ENCODE results near the gene SLC22A23. TPM values are rescaled to one million over a fixed set of nuclear protein-coding genes. Genes with fewer than 3 reads are reported as not detected.

The SLC22A23 gene
- total RNA-seq, 4 donors from 2014 or later = 26.6 to 42.6 (median 37.6) TPM

DNA sequence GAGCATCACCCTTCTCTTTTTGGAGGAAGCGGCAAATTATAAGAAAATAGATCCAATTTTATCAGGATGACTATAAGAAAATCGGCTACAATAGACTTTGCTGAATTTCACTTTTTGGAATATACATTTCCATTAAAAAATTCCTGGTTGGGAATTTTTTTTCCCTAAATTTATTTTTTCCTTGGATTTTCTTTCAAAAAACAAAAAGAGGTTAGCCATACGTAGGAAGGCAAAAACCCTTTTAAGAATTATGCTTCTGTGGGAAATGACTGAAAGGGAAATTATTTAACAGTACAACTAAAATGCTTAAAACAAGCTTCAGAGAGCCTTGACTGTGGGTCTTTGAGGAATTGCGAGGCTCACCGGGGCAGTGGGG, 86.9 kb downstream of the SLC22A23 start:
- intact Hi-C loops (cut with DNase I) = no loop called here
- TF ChIP-seq POLR2A (IDR thresholded peaks at IDR 0.05) = no peak
- TF ChIP-seq, protein P1, sequence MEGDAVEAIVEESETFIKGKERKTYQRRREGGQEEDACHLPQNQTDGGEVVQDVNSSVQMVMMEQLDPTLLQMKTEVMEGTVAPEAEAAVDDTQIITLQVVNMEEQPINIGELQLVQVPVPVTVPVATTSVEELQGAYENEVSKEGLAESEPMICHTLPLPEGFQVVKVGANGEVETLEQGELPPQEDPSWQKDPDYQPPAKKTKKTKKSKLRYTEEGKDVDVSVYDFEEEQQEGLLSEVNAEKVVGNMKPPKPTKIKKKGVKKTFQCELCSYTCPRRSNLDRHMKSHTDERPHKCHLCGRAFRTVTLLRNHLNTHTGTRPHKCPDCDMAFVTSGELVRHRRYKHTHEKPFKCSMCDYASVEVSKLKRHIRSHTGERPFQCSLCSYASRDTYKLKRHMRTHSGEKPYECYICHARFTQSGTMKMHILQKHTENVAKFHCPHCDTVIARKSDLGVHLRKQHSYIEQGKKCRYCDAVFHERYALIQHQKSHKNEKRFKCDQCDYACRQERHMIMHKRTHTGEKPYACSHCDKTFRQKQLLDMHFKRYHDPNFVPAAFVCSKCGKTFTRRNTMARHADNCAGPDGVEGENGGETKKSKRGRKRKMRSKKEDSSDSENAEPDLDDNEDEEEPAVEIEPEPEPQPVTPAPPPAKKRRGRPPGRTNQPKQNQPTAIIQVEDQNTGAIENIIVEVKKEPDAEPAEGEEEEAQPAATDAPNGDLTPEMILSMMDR (IDR thresholded peaks at IDR 0.05) = no peak
- peaks cover 0 to 47% (median 0%) of the 10 kb centered on the region in 3 donors for H3K4me1 ChIP-seq
- peaks cover 0 to 15% (median 2%) of the 10 kb centered on the region in 3 donors for H3K36me3 ChIP-seq
- no peak overlapping the region for H3K27ac ChIP-seq
- H3K9me3 ChIP-seq = no peaks in the 10 kb centered on the region
- WGBS, 2 donors = 88 to 94% methylated on average over 3 to 5 of the region's 5 CpGs
- H3K27me3 ChIP-seq = no peaks in the 10 kb centered on the region
- no peak overlapping the region for H3K4me3 ChIP-seq
- DNase-seq = no peak

DNA sequence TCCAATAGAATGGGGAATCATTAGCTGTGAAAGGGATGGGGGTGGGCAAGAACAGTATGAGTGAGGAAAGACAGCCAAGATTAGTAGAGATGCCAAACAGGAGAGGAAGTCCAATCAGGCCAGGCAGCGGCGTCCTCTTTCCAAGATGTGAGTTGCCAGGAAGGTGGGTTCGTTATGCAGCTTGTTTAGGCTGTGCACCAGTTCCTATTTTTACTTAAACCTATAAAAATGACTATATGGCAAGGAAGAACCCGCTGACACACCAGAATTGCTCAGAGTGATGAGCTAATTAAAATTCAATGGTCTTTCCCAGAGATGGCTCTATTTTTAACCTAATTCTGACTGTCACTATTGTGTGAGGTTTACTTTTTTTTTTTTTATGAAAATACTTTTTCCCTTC, 88.2 kb downstream of the SLC22A23 start:
- no peak for DNase-seq
- H3K27ac ChIP-seq = no peak overlapping the region
- intact Hi-C loops (cut with DNase I) = no loop called here
- no peaks in the 10 kb centered on the region for H3K27me3 ChIP-seq
- no peak overlapping the region for H3K4me3 ChIP-seq
- no peaks in the 10 kb centered on the region for H3K9me3 ChIP-seq
- 49 to 53% methylated on average over 4 of the region's 4 CpGs for WGBS, 2 donors
- no peak for TF ChIP-seq POLR2A (IDR thresholded peaks at IDR 0.05)
- TF ChIP-seq, protein P1 (IDR thresholded peaks at IDR 0.05) = no peak
- H3K4me1 ChIP-seq = peaks cover 0 to 57% (median 4%) of the 10 kb centered on the region in 3 donors
- peaks cover 0 to 15% (median 2%) of the 10 kb centered on the region in 3 donors for H3K36me3 ChIP-seq

DNA sequence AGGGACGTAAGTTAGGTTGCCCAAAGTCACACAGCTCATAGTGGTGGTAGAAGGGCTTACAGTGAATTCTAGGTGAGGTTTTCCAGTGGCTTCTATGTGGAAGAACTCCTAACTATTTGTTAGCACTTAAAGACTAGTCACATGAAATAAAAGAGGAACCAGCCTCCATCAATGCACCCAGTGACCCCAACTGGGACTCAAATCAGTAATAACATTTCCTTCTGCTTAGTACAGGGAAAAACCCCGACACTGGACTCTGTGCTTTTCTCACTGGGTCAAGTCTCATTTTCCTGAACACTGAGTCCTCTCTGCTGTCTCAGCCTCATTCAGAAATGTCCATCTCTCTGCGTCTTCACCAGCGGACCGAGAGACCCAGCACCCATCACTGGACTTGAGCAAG, 89.2 kb downstream of the SLC22A23 start:
- intact Hi-C loops (cut with DNase I) = no loop called here
- Histone ChIP-seq H3K4me1 (peaks cover 9 to 58% (median 10%) of the 10 kb centered on the region in 3 donors), H3K27ac (peak overlapping the region in 1 of 4 donors; percentile 36), H3K27me3 (no peaks in the 10 kb centered on the region), H3K36me3 (peaks cover 0 to 15% (median 2%) of the 10 kb centered on the region in 3 donors), H3K9me3 (no peaks in the 10 kb centered on the region), H3K4me3 (no peak overlapping the region)
- WGBS, 2 donors = 55 to 58% methylated on average over 5 of the region's 5 CpGs
- DNase-seq = no peak
- TF ChIP-seq, protein P1 (IDR thresholded peaks at IDR 0.05) = no peak
- TF ChIP-seq POLR2A (IDR thresholded peaks at IDR 0.05) = no peak

DNA sequence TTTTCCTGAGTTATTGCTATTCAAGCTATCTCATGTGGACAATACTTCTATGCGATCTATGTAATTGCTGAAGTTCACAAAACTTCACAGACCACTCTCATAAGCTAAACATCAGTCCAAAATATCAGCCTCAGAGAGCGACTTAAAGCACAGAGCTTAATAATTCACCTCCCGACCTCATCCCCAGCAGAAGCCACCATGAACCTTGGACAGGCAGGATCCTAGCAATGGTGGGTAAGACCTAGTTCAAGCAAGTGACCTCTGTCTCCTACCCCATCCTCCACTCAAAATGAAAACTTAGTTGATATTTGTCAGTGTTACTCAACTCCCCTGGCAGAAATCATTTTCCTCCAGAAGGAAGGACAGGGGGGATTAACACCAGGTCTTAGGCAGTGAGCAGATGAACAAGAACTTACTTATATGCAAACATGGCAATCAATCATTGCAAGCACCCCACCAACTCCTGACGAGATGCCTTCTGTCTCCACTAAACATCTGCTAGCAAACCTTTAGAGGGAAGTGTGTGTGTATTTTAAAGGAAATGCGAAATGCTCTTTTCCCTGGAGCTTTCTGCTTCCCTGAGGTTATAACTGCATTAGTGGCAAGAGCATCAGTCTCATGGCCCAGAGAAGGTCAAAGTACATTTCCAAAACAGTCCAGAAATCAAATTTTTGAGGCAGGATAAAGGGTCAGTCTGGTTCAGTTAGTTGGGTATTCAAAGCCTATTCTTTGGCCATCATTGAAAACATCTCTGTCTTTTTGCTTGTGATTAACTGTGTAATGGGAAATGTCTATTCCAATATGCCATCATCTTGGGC, 90.0 kb downstream of the SLC22A23 start:
- H3K4me3 ChIP-seq = no peak overlapping the region
- TF ChIP-seq, protein P1 (IDR thresholded peaks at IDR 0.05) = no peak
- TF ChIP-seq POLR2A (IDR thresholded peaks at IDR 0.05) = no peak
- WGBS, 2 donors = 86 to 87% methylated on average over 5 of the region's 5 CpGs
- intact Hi-C loops (cut with DNase I) = no loop called here
- no peaks in the 10 kb centered on the region for H3K9me3 ChIP-seq
- DNase-seq = no peak
- H3K4me1 ChIP-seq = peaks cover 9 to 55% (median 10%) of the 10 kb centered on the region in 3 donors
- H3K27me3 ChIP-seq = no peaks in the 10 kb centered on the region
- H3K27ac ChIP-seq = no peak overlapping the region
- H3K36me3 ChIP-seq = peaks cover 0 to 15% (median 2%) of the 10 kb centered on the region in 3 donors

DNA sequence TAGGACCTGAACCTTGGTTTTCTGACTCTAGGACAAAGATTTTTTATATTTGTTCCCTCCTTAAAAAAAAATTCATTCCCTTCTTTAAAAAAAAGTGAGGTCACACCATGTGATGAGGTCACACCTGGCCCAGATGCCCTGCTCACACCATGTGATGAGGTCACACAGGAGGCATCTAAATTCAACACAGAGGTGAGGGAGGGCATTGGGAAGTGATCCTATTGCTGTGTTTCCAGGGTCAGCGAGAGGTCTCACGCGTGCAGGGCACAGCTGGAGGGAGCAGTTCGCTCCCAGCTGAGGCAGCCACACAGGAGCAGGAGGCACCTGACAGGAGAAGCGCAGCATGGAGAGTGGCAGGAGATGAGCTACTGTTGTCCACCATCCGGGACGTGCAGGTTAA, 92.5 kb downstream of the SLC22A23 start:
- WGBS, 2 donors = 78% methylated on average over 6 of the region's 7 CpGs; no CpG with 5 or more reads in 1 of the 2 donors
- DNase-seq = no peak
- no peak overlapping the region for H3K4me3 ChIP-seq
- TF ChIP-seq, protein P1 (IDR thresholded peaks at IDR 0.05) = no peak
- no peak for TF ChIP-seq POLR2A (IDR thresholded peaks at IDR 0.05)
- peaks cover 0 to 11% (median 0%) of the 10 kb centered on the region in 3 donors for H3K36me3 ChIP-seq
- no peaks in the 10 kb centered on the region for H3K27me3 ChIP-seq
- H3K27ac ChIP-seq = peak overlapping the region in 1 of 4 donors; percentile 84
- H3K9me3 ChIP-seq = no peaks in the 10 kb centered on the region
- intact Hi-C loops (cut with DNase I) = no loop called here
- peaks cover 16 to 56% (median 19%) of the 10 kb centered on the region in 3 donors for H3K4me1 ChIP-seq
